Globus pallidus (tissue), 1 donor: ENCODE data around the gene KCTD11.
"Not testable (repeated sequence)": the region's sequence is repeated elsewhere in the genome, so short reads cannot be mapped to it uniquely, and the experiment has no call there.

Source experiments
- DNase-seq: peaks from one replicate; pipeline ENCODE4 v3.0.0-alpha.2; 2015; ENCODE audit warnings: low spot score

Gene KCTD11

DNA sequence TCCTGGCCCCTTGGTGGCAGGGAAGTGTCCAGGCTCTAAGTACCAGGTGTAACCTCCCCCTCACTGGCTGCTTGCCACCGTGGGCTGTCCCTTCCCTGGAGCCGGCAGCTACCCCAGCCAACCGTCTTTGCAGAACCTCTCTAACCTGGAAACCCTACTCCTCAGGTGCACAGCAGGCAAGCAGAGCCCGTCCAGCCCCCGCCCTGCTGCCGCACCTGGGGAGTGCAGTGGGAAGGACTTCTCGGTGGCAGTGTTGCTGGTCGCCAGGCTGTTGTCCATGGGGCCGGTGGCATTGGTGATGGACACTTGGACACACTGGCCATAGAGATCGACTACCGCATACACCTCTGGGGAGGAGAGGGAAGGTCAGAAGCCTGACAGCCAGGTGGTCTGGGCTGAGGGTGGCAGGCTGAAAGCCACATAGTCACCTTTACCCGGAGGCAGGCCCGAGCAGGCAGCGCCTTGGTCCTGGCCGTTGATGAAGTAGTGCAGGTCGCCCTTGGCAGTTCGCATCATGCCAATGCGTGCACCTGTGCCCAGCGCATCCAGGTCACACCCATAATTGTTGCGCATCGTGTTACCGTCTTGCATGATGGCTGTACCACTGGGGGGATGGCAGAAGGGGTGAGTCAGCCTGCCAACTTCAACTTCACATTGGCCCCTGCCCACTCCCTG, 29.3 kb upstream of the KCTD11 start:
- DNase-seq: no peak

DNA sequence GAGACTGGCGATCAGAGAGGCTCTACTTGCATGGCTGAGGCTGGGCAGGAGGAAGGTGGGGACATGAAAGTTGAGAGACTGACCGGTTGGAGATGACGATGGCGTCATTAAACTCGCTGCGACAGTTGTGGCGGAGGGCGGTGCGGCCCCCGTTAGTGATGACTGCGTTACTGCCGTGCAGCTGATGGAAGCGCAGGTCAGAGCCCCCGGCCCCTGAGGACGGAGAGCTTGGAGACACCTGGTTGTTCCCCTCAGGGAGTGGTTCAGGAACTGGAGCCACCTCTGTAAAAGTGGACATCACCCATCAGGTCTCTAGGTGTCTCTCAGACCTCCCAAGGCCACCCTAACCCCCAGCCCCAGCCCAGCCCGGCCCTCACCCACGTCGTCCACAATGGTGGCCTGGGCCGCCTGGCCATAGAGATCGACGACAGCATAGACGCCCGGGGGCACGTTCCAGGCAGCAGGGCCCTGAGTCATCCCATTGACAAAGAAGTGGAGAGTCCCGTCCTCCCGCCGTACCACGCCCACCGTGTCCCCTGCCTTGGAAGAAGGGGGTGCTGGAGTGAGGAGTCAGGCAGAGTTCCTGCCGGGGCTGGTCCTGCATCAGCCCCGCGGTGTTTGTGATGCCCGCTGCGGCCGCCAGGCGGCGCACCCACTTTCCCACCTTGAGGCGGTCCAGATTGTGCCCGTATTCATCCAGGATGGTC, 28.1 kb upstream of the KCTD11 start:
- no peak for DNase-seq

DNA sequence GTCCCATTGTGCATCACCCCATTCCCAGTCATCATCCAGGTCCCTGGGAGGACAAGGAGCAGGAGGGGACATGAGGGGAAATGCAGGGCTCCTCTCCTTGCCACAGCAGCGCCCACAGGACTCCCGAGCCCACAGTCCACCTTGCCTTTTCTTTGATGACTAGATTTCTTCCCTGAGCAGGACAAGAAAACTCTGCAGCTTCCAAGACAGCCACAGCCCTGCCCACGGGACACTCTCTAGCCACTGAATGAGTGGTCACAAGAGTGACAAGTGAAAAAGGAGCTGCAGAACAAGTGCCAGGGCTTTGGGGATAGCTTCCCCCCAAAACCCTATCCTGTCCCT, 27.6 kb upstream of the KCTD11 start:
- no peak for DNase-seq

DNA sequence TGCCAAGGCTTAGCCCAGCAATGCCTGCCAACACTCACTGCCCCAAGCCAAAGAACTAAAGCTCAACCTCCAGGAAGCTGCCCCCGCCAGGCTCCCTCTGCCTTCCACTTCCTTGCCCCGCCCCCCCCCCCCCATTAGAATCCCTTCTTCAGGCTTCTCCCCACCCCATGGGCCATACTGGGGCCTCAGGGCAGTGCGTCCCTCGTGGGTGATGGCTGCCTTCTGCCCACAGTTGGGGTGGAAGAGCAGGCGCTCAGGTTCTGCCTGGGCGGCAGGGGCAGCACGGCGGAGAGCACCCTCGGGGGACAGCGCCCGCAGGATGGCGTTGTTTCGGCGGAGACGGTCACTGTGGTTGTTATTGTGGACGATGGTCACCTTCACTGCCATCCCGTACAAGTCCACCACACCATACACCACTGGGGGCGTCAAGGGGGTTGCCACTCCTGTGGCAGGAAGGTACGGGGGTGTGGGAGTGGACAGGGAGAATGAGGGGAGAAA, 26.9 kb upstream of the KCTD11 start:
- DNase-seq: no peak

DNA sequence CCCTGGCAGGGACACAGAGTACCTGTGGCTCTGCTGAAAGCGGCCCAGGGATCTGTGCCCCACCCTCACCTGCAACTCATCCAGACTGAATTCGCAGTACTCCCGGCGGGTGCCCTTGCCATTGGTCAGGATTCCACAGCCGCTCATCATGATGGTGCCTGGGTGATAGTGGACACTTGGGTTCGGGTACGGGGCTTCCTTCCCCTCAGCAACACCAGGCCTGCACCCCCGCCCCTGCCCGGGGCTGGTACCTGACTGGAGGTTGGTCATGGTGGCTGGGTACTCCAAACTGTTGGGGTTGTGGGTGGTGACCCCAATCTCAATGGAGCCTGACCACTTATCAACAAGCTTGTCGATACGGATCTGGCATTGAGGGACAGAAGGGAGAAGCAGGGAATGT, 25.8 kb upstream of the KCTD11 start:
- DNase-seq: no peak

DNA sequence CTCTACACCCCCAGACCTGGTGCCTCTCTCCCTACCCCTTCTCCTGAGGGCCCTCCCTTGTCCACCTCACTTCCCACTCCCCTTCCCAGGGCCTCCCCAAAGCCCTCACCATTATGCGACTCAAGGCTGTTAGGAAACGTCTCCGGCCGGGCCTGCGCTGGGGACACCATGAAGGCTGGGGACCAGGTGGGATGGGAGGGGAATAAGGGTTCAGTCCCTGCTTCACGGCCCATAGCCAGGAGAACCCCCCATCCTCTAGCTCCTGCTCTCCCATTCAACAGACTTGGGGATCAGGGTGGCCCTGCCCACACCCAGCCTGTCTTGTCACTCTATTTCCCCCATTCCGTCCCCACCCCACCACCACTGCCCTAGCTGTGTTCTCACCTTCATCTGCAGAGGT, 24.9 kb upstream of the KCTD11 start:
- DNase-seq: no peak

DNA sequence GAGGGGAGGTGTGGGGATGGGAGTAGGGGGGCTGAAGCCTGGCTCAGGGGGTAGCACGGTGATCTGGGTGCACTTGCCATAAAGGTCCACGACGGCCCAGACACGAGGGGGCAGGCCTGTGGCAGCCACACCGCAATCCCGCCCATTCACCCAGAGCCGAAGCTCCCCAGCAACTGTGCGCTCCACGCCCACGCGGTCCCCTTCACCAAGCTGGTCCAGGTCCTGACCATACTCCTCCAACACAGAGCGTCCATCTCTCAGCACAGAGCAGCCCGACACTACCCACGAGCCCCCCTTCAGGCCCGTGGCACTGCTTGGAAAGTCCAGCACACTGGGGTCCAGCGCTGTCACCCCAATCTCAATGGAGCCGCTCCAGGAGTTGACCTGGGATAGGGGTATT, 24.5 kb upstream of the KCTD11 start:
- DNase-seq: no peak

DNA sequence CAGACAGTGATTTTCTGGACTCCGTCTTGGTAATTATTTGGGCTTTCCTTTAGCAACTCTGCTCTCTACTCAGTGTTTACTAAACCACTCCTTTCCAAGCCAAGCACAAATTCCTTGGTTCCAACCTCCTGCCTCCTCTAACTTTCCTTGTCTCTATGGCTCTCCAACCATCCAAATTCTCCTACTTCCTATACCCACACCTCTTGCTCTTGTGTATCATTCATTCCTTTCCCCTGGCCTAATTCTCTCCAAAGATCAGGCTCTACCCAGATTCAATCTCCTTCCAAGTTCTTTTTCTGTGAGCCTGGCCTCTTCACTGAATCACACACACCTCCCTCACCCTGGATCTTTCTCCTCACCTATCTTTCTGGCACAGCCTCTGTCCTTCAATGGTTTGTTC, 24.0 kb upstream of the KCTD11 start:
- no peak for DNase-seq

DNA sequence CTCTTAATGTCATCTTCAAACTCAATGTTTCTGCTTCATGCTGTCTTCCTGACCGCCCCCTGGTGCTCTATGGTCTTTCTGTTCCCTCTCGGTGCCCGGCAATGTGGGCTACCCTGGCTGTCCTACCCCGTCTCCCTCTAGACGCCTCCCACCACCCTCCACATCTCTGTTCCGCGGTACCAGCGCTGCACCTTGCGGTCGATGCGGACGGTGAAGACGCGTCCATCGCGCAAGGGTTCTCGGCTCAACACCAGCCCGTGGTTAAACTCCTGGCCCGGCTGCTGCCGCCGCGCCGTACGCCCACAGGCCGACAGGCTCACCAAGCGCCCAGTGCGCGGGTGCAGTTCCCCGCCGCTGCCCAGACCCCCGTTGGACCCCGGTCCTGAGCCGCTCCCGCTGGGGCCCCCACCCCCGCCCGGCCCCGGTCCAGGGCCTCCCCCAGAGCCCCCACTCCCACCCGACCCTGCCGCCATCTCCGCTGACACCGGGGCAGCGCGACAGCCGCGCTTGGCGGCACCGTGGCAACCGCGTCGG, 23.1 kb upstream of the KCTD11 start, which contains the start of gene NEURL4:
Gene NEURL4 (minus strand): TSS at position 496 of the 534 bp plus-strand sequence. CDS start 23 bp downstream, at position 473.
- DNase-seq: no peak

DNA sequence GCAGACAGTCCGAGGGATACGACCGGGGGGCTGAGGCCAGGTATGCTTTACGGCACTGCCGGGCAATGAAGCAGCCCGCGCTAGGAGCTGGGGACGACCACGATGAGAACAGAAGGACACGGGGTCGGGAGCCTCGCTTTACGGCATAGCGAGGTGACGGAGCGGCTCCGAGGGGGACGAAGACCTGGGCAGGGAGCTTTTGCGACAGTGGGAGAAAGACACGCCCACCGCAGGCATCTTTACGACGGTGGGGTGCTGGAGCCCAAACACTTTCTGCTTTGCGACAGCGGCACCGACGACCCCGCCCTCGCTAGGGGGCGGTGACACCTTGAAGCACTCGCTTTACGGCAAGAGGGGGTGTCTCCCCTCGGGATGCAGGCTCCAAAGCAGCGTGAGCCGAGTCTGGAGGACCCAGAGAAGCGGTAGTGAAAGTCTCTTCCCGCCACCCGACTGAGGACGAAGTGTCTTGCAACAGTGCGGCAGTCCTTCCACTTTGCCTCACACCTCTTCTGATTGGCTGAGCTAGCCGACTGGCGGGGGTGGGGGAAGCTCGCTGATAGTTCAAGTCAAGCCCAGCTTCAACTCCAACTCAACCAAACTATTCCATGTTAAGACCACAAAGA, 22.5 kb upstream of the KCTD11 start:
- DNase-seq: peak; percentile 98

DNA sequence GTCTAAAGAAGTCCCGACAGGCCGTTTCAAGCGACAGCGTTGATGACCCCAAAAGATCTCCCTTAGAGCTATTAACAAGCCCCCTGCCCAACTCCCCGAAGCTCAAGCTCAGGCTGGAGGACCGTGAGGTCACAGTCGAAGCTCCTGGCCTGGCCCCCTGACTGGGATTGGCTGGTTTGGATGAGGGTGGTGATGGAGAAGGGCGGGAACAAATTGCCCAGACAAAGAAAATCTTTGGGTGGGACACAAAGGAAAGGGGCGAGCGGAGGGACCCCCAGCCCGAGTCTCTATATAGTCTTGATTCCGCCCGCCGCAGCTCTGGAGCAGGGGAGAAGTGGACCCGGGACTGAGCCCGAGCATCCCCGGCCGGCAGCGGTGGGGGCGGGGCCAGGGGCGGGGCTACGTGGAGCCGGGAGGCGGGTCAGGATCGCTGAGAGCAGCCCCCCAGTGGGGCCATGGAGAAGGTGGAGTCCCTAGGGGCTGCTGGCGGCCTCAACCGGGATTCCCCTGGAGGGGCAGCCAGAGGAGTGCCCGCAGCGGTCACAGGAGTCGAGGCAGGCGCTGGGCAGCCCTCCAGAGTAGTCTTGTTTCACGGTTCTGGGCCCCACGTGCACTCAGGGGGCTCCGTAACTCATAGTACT, 21.8 kb upstream of the KCTD11 start:
- DNase-seq: no peak

DNA sequence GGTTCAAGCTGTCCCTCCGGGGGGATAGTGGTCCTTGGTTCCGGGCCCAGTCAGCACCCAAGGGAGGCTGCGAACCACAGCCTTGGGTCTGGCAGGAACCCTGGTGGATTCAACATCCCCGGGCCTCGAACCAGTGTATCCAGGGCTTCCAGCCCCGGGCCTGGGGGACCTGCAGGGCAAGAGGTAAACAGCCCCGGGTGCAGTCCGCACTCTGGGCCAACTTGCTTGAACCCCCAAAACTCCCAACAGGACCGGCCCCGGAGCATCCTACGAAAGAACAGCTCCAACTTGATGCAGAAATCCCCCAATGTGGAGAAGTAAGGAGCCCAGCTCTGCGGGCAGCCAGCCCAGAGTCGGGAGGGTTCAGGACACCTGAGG, 21.3 kb upstream of the KCTD11 start:
- no peak for DNase-seq

DNA sequence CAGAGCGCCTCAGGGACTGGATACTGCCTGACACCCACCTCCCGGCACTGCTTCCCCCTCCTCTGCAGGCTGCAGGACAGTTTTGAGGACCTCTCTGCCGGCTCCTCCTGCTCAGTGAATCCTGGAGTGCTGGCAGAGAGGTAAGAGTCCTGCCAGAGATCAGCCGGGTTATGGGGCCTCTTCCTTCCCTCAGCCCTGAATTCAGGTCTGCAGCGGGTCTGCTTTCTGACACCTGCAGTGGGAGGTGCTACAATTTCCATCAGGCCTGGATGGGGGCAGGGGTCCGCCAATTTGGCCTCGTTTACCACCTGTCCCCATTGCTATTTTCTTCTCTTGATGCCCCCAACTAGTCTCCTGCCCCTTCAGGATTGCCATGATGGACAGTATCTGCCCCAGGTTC, 19.9 kb upstream of the KCTD11 start:
- no peak for DNase-seq

DNA sequence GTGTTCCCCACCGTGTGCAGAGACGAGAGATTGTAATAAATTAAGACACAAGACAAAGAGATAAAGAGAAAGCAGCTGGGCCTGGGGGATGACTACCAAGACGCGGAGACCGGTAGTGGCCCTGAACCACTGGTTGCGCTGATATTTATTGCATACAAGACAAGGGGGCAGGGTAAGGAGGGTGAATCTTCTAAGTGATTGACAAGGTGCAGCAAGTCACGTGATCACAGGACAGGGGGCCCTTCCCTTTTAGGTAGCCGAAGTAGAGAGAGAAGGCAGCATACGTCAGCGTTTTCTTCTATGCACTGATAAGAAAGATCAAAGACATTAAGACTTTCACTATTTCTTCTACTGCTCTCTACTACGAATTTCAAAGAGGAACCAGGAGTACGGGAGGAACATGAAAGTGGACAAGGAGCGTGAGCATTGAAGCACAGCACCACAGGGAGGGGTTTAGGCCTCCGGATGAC, 19.3 kb upstream of the KCTD11 start:
- DNase-seq: not testable (repeated sequence)

DNA sequence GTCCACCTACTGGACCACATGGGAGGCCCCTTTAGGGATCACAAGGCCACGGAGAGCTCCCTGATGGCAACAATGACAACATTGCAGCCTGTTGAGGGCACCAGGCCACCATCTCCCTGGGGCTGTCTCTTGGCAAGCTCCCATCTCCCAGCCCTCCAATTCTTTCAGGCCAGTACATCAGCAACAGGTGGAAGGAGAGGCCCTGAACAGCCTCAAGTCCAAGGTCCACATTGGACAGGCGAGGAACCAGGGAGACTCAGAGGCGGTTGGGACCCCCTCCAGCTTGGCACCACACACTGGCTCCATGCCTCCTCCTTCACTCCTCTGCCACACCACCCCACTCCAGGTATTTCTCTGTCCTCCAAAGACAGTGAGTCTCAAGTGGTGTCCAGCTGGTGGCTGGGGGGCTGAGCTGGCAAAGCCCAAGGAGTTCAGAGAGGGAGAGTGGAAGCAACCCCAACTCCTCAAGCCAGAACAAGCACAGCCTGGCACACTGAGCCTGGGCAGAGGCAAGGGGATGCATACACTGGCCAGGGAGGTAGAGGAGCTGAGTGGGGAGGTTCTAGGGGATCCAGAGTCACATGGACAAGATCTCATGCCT, 16.9 kb upstream of the KCTD11 start:
- no peak for DNase-seq

DNA sequence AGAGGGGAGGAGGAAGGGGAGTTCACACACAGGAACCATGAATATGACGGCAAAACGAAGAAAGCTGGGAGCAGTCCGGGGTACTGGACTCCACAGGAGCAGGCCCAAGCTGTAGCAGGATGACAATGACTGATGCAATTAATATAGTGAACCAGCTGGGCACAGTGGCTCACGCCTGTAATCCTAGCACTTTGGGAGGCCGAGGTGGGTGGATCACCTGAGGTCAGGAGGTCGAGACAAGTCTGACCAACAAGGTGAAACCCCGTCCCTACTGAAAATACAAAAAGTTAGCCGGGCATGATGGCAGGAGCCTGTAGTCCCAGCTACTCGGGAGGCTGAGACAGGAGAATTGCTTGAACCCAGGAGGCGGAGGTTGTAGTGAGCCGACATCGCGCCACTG, 16.2 kb upstream of the KCTD11 start:
- not testable (repeated sequence) for DNase-seq

DNA sequence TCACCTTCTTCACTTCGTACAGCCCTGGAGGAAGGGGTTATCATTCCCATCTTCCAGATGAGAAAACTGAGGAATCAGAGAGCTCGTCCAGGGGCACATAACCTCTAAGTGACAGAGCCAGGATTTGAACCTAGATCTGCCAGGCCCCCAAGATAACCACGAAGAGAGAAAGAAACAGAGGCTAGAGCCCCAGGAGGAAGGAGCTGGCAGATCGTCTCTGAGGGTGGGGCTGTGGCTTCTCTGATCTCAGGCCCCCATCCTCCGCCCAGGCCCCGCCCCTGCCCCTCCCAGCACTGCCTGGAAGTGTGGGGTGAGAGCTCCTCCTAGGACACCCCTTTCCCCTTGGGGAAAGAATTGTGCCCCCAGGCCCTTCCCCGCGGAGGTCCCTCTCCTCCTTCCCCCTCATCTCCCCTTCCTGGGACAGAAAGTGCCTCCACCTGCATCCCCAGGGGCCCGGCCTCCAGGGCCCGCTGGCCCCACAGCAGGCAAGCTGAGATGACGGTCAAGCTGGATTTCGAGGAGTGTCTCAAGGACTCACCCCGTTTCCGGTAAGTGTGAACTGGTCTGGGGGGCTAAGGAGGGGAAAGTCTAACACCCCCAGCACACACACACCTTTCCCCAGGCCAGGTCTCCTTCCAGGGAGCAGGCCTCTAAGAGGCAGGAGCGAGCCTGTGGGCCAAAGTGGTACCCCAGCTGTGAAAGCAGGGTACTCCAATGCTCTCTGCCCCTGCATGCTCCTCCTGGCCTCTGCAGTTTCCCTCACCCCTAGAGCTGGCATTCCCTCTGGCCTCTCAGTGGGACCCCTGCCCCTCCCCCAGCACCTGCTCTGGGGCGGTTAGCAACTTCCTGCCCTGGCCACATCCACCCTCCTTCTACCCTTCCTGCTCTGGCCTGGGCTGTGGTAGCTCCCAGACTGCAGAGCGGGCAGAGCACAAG, 15.5 kb upstream of the KCTD11 start, which contains the start of gene ACAP1:
Gene ACAP1 (plus strand): TSS at position 290 of the 936 bp plus-strand sequence. CDS start 206 bp downstream, at position 496.
- DNase-seq: no peak

DNA sequence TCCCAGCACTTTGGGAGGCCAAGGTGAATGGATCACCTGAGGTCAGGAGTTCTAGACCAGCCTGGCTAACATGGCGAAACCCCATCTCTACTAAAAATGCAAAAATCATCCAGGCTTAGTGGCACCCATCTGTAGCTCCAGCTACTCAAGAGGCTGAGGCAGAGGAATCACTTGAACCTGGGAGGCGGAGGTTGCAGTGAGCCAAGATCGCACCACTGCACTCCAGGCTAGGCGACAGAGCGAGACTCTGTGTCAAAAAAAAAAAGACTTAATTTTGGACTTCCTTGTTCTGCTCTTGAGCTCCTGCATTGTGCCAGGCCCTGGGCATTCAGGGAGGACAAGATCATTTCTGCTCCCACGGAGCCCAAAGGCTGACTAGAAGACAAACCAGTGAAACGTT, 14.4 kb upstream of the KCTD11 start:
- not testable (repeated sequence) for DNase-seq

DNA sequence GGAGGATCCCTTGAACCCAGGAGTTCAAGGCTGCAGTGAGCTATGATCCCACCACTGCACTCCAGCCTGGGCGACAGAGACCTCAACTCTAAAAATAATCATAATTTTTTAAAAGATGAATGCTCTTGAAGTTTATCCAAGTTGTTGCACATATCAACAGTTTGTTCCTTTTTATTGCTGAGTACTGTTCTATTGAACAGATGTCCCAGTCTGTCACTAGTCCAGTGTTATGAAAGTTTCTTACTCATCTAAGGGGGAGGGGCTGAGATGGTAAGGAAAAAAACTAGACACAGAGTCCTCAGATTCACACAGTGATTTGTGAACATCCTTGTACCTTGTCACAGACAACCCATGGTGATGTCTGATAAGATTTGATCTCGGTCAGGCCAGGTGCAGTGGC, 11.8 kb upstream of the KCTD11 start:
- no peak for DNase-seq

DNA sequence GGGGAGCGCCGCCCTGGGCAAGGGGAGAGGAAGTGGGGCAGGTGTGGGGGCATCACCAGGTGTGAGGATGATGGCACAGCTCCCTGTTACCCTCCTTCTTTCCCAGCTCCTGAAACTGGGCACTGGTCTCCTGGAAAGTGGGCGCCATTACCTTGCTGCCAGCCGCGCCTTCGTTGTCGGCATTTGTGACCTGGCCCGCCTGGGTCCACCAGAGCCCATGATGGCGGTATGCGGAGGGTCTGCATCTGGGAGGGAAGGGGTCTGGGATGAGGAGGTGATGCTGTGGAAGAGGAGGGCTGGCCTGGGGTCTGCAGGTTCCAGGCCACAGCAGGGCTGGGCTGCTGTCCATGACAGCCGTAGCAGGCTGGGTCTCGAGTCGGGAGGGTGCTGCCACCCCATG, 10.1 kb upstream of the KCTD11 start:
- DNase-seq: no peak

DNA sequence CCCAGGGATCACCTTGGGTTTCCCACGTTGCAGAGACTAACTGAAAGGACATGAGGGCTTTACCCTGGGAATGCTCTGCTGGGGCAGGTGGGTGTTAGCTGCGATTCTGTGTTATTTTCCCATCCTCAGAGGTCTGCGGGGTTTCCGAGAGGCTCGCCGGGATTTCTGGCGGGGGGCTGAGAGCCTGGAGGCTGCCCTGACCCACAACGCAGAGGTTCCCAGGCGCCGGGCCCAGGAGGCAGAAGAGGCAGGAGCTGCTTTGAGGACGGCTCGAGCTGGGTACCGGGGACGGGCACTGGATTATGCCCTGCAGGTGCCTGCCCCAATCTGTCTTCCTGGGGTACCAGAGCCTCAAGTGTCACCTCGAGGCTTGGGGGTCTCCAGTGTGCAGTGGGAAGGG, 8.7 kb upstream of the KCTD11 start:
- no peak for DNase-seq
